ENCODE results near the gene GPC5. TPM values are rescaled to one million over a fixed set of nuclear protein-coding genes. Genes with fewer than 3 reads are reported as not detected.

GPC5 gene
- total RNA-seq, 1 donor from 2014 or later, result 0.17 TPM

- Histone ChIP-seq H3K4me3 (ENCODE audit: low read depth, low read length) (peak overlapping the region; percentile 43), H3K27me3 (ENCODE audit: control insufficient read depth, insufficient read depth, low read length) (peaks cover 14% of the 10 kb centered on the region), H3K36me3 (ENCODE audit: control insufficient read depth, insufficient read depth, low read length) (no peaks in the 10 kb centered on the region)
- no peak for DNase-seq (ENCODE audit: low read depth)
- no peak for TF ChIP-seq CTCF (IDR thresholded peaks at IDR 0.05; ENCODE audit: insufficient read depth, low read length, poor library complexity, severe bottlenecking)
Measured at GRCh38 chr13:91399189-91400062, 1.0 kb downstream of the GPC5 start.

GRCh38 chr13:91400063-91400399 lies 1.6 kb downstream of the GPC5 start:
- TF ChIP-seq CTCF (IDR thresholded peaks at IDR 0.05; ENCODE audit: insufficient read depth, low read length, poor library complexity, severe bottlenecking), result no peak
- H3K4me3 ChIP-seq (ENCODE audit: low read depth, low read length), result no peak overlapping the region
- no peak for DNase-seq (ENCODE audit: low read depth)
- H3K36me3 ChIP-seq (ENCODE audit: control insufficient read depth, insufficient read depth, low read length), result no peaks in the 10 kb centered on the region
- peaks cover 14% of the 10 kb centered on the region for H3K27me3 ChIP-seq (ENCODE audit: control insufficient read depth, insufficient read depth, low read length)

- no peak for TF ChIP-seq CTCF (IDR thresholded peaks at IDR 0.05; ENCODE audit: insufficient read depth, low read length, poor library complexity, severe bottlenecking)
- Histone ChIP-seq H3K27me3 (ENCODE audit: control insufficient read depth, insufficient read depth, low read length) (peaks cover 14% of the 10 kb centered on the region), H3K36me3 (ENCODE audit: control insufficient read depth, insufficient read depth, low read length) (no peaks in the 10 kb centered on the region), H3K4me3 (ENCODE audit: low read depth, low read length) (no peak overlapping the region)
- DNase-seq (ENCODE audit: low read depth), result no peak
Measured at GRCh38 chr13:91400671-91401070, 2.2 kb downstream of the GPC5 start.

GRCh38 chr13:91401920-91402319 lies 3.5 kb downstream of the GPC5 start:
- TF ChIP-seq CTCF (IDR thresholded peaks at IDR 0.05; ENCODE audit: insufficient read depth, low read length, poor library complexity, severe bottlenecking), result no peak
- no peak overlapping the region for H3K4me3 ChIP-seq (ENCODE audit: low read depth, low read length)
- H3K36me3 ChIP-seq (ENCODE audit: control insufficient read depth, insufficient read depth, low read length), result no peaks in the 10 kb centered on the region
- H3K27me3 ChIP-seq (ENCODE audit: control insufficient read depth, insufficient read depth, low read length), result peaks cover 14% of the 10 kb centered on the region
- DNase-seq (ENCODE audit: low read depth), result no peak

GRCh38 chr13:91405240-91405639 lies 6.8 kb downstream of the GPC5 start:
- TF ChIP-seq CTCF (IDR thresholded peaks at IDR 0.05; ENCODE audit: insufficient read depth, low read length, poor library complexity, severe bottlenecking), result no peak
- Histone ChIP-seq H3K27me3 (ENCODE audit: control insufficient read depth, insufficient read depth, low read length) (no peaks in the 10 kb centered on the region), H3K36me3 (ENCODE audit: control insufficient read depth, insufficient read depth, low read length) (no peaks in the 10 kb centered on the region), H3K4me3 (ENCODE audit: low read depth, low read length) (no peak overlapping the region)
- no peak for DNase-seq (ENCODE audit: low read depth)

GRCh38 chr13:91406619-91407018 lies 8.2 kb downstream of the GPC5 start:
- DNase-seq (ENCODE audit: low read depth), result no peak
- peak; percentile 59 for TF ChIP-seq CTCF (IDR thresholded peaks at IDR 0.05; ENCODE audit: insufficient read depth, low read length, poor library complexity, severe bottlenecking)
- no peaks in the 10 kb centered on the region for H3K36me3 ChIP-seq (ENCODE audit: control insufficient read depth, insufficient read depth, low read length)
- H3K4me3 ChIP-seq (ENCODE audit: low read depth, low read length), result no peak overlapping the region
- no peaks in the 10 kb centered on the region for H3K27me3 ChIP-seq (ENCODE audit: control insufficient read depth, insufficient read depth, low read length)
